ENCODE data around the gene PIGH.

- TF ChIP-seq RAD21 (IDR thresholded peaks at IDR 0.05; ENCODE audit: low read depth): no peak
- TF ChIP-seq EP300 (IDR thresholded peaks at IDR 0.05; ENCODE audit: borderline replicate concordance): no peak
- no peak for TF ChIP-seq TAF1 (IDR thresholded peaks at IDR 0.05; ENCODE audit: low read depth)
- TF ChIP-seq CEBPB (IDR thresholded peaks at IDR 0.05): no peak
- TF ChIP-seq YY1 (IDR thresholded peaks at IDR 0.05; ENCODE audit: low read depth): no peak
- no peak for TF ChIP-seq FOXM1 (IDR thresholded peaks at IDR 0.05; ENCODE audit: borderline replicate concordance, low read depth)
- TF ChIP-seq USF1 (IDR thresholded peaks at IDR 0.05): no peak
- TF ChIP-seq MAX (IDR thresholded peaks at IDR 0.05): no peak
- no peak for TF ChIP-seq EGR1 (IDR thresholded peaks at IDR 0.05)
- TF ChIP-seq REST (IDR thresholded peaks at IDR 0.05; ENCODE audit: low read depth): no peak
- no peak for TF ChIP-seq TCF12 (IDR thresholded peaks at IDR 0.05; ENCODE audit: low read depth)
- no peak for TF ChIP-seq TEAD4 (IDR thresholded peaks at IDR 0.05)
- TF ChIP-seq CREB1 (IDR thresholded peaks at IDR 0.05; ENCODE audit: low read depth): no peak
- no peak for TF ChIP-seq NFIC (IDR thresholded peaks at IDR 0.05)
Observed at GRCh38 chr14:67577909-67578749, 21.9 kb downstream of the PIGH start.

Measured in Ishikawa (cell line).